ENCODE results near the gene CES2.

The CES2 gene

DNA sequence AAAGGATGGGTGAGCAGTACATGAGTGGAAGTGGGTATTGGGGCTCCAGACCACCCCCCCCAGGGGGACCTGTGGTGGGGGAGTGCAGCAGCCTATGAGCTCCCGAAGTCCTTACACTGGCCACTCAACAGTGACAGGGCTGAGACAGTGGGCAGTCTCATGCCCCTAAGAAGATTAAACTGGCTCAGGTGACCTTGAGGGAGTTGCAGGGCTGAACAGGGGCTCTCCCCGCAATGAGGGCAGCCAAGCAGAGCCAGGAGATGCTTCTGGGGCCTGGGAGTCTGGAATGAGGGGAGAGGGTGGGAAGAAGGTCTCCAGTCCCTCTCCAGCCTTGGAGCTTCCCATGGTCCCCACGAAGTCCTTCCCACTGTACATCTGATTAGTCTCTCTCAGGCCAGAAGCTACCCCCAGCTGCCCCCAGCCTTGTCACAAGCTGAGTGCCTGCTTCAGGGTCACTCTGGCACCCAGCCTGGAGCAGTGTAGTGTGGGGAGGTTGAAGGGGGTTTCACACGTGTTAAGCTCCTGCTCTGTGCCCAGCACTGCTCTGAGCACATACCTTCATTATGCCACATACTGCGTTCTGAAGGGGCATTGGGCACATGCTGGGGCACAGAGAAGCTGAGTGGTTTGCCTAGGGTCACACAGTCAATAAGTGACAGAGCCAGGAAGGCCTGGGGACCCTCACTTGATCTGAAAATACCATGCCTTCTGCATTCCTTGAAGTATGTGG, 15.6 kb upstream of the CES2 start:
- H3K4me1 Mint-ChIP-seq (ENCODE audit: low read depth) = peaks cover 7% of the 10 kb centered on the region
- peaks cover 69% of the 10 kb centered on the region for H3K27me3 Mint-ChIP-seq
- H3K4me3 Mint-ChIP-seq = no peak overlapping the region
- no peaks in the 10 kb centered on the region for H3K9me3 Mint-ChIP-seq
- H3K27ac Mint-ChIP-seq = no peak overlapping the region
- no peaks in the 10 kb centered on the region for H3K36me3 Mint-ChIP-seq (ENCODE audit: low read depth)
- intact Hi-C loops (cut with micrococcal nuclease) = no loop called here

DNA sequence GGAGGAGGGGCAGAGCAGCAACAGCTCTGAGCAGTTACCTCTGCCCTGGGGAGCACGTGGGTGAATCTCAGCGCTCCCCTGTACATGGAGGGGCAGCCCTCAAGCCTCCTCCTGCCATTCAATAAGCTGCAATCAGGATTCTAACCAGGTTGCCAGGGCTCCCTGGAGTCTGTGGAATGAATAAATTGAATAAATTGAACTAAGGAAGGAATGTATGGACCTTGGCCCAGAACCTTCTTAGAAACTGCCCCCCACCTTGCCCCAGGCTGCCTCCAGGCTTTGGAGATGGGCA, 15.1 kb upstream of the CES2 start:
- Mint-ChIP-seq H3K4me1 (ENCODE audit: low read depth) (peaks cover 10% of the 10 kb centered on the region), H3K4me3 (no peak overlapping the region), H3K36me3 (ENCODE audit: low read depth) (no peaks in the 10 kb centered on the region), H3K27ac (no peak overlapping the region), H3K9me3 (no peaks in the 10 kb centered on the region), H3K27me3 (peaks cover 70% of the 10 kb centered on the region)
- intact Hi-C loops (cut with micrococcal nuclease) = no loop called here

DNA sequence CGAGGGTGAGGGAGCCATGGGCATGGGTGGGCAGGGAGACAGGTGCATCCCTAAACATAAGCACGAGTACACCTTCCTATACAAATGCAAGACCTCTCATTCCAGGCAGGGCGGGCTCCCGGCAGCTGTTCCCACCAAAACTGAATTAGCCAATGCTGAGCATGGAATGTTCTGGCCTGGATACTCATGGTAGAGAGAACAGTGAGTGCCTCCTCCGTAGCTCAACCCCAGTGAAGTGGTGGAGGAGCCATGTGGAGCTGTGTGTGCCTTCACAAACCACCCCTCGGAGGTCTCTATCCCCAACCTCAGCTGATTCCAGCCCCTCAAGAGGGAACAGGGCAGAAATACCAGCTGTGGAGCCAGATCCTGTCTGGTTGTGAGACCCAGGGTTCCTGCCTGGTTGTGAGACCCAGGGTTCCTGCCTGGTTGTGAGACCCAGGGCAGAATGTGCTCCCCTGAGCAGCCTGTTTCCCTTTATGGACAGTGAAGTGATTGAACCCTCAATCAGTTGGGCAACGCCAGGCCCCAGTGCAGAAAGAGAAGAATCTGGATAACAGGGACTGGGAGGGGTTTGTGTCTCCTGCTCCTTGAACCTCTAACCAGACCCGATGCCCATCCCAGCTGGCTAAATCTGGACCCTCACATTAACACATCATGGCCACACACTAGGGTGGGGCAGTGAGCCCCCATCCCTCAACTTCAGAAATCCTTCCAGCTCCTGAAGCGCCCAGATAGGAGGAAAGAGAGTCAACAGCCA, 14.2 kb upstream of the CES2 start:
- no peak overlapping the region for H3K27ac Mint-ChIP-seq
- intact Hi-C loops (cut with micrococcal nuclease) = no loop called here
- no peaks in the 10 kb centered on the region for H3K36me3 Mint-ChIP-seq (ENCODE audit: low read depth)
- no peak overlapping the region for H3K4me3 Mint-ChIP-seq
- H3K4me1 Mint-ChIP-seq (ENCODE audit: low read depth) = peaks cover 18% of the 10 kb centered on the region
- no peaks in the 10 kb centered on the region for H3K9me3 Mint-ChIP-seq
- H3K27me3 Mint-ChIP-seq = peaks cover 73% of the 10 kb centered on the region

DNA sequence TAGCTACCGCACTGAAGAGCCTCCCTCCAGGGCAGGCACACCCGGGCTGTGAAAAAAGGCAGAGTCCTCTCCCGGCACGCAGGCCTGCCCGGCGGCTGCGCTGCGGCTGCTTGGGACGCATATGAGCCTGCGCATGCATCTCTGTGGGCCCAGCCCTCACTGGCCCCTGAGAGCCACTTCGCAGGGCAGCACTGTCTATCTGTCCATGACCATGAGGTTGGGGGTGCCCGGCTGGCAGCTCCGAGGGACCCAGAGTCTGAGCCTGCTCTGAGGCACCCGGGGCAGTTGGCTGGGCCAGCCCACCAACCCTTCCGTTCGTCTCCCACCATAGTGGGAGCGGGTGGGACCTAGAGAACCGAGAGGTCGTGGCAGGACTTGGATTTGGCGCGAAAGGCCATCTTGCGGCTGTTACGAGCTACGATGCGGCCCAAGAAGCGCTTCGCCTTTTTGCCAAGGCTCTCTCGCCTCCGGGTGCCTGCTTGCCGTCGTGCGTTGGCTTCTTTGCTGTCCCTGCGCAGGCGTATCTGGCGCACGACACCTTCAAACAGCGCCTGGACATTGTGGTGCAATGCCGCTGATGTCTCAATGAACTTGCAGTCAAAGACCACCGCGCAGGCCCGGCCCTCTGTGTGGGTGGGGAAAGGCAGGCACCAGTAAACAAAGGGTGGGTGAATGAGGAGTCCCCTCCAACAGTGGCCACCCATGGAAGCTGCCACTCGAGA, 13.4 kb upstream of the CES2 start:
- no peak overlapping the region for H3K27ac Mint-ChIP-seq
- H3K4me3 Mint-ChIP-seq = no peak overlapping the region
- peaks cover 78% of the 10 kb centered on the region for H3K27me3 Mint-ChIP-seq
- intact Hi-C loops (cut with micrococcal nuclease) = no loop called here
- no peaks in the 10 kb centered on the region for H3K36me3 Mint-ChIP-seq (ENCODE audit: low read depth)
- H3K4me1 Mint-ChIP-seq (ENCODE audit: low read depth) = peaks cover 26% of the 10 kb centered on the region
- H3K9me3 Mint-ChIP-seq = no peaks in the 10 kb centered on the region

DNA sequence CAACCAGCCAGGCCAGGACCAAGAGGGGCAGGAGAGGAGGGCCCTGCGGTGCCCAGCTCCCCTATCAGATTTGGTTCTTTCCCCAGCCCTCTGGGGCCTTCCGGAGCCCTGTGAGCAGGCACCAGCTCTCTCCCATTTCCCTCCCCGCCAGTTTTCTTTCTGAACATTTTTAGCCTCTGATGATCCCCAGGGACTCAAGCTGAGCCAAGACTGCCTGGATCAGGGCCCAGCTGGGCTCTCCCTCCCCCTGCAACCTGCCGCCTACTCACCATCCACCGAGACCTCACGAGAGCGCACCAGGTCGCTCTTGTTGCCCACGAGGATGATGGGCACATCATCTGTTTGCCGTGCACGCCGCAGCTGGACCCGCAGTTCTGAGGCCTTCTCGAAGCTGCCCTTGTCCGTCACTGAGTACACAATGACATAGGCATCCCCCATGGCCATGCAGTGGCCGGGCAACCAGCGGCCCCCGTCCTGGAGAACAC, 12.0 kb upstream of the CES2 start:
- Mint-ChIP-seq H3K27ac (no peak overlapping the region), H3K27me3 (peaks cover 80% of the 10 kb centered on the region), H3K36me3 (ENCODE audit: low read depth) (no peaks in the 10 kb centered on the region), H3K9me3 (no peaks in the 10 kb centered on the region), H3K4me1 (ENCODE audit: low read depth) (peaks cover 40% of the 10 kb centered on the region), H3K4me3 (no peak overlapping the region)
- intact Hi-C loops (cut with micrococcal nuclease) = no loop called here

DNA sequence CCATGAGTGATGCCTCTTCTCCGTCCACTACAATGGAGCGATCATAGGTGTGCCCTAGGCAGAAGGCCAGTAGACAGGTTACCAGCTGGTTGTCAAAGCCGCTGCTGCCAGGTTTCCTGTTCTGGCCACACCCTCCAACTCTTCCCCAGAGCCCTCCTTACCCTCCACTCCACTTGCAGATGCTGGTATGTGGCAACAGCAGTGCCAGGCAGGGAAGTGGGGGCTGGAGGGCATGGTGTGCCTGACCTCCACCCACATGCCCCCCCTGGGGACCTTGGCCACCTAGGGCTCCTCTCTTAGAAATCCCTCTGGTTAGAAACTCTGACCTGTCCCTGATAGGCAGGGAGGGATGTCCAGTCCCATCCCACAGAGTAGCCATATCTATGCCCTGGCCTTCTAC, 11.4 kb upstream of the CES2 start:
- Mint-ChIP-seq H3K27ac (no peak overlapping the region), H3K36me3 (ENCODE audit: low read depth) (no peaks in the 10 kb centered on the region), H3K9me3 (no peaks in the 10 kb centered on the region), H3K27me3 (peaks cover 77% of the 10 kb centered on the region), H3K4me3 (no peak overlapping the region), H3K4me1 (ENCODE audit: low read depth) (peaks cover 43% of the 10 kb centered on the region)
- intact Hi-C loops (cut with micrococcal nuclease) = no loop called here

DNA sequence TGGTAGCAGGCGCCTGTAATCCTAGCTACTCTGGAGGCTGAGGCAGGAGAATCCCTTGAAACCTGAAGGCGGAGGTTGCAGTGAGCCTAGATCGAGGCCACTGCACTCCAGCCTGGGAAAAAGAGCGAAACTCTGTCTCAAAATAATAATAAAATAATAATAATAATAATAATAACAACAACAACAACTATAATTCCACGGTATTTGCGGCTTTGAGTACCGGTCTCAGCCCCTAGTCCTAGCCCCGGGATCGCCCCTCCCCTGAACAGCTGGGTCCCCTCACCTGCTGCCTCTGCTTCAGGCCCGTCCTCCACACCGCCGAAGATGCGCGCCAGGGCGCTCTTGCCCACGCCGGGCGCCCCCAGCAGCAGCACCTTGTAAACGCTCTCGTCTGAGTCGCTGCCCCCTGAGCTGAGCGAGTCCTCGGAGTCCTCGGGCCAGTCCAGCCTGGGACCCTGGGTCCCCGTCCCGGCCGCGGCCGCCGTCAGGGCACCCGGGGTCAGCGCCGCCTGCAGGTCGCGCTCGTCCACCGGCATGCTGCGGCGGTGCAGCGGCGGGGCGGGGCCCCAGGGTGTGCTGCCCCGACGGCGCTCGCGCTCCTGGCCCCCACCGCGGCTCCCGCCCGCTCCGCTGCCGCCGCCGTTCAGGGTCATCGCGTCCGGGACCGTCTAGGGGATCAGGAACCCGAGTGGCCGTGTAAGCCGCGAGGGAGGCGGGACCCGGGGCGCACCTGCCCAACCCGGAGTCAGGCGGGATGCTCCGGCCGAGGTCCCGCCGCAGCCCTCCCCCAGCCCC, 10.6 kb upstream of the CES2 start:
- Mint-ChIP-seq H3K4me3 (peak overlapping the region; percentile 30), H3K27ac (no peak overlapping the region), H3K27me3 (peaks cover 69% of the 10 kb centered on the region), H3K4me1 (ENCODE audit: low read depth) (peaks cover 43% of the 10 kb centered on the region), H3K9me3 (no peaks in the 10 kb centered on the region), H3K36me3 (ENCODE audit: low read depth) (no peaks in the 10 kb centered on the region)
- intact Hi-C loops (cut with micrococcal nuclease) = loop anchor here (5.0 kb wide), 1 partner anchor 42 kb away; the partner anchor contains the start of gene PDP2

DNA sequence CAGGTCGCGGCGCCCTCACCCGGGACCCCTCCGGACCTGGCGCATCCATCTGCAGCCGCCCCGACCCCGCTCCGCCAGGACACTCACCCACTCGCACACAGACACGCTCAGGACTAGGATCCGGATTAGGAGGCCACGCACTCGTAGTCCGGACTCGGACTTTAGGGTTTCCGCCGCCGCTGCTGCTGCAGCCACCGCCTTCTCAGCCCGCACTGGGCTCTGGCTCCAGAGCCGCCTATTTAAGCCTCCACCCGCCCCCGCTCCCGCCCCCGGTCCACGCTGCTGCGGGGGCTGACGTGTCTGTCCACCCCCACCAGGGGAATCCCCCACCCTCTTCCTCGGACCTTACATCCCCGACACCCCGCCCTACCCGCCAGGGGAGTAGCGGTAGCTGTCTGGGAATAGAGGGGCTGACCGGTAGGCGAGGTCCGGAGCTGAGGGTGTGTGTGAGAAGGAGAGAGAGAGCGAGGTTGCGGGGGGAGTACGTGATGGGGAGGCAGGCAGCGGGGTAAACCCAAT, 9.9 kb upstream of the CES2 start, which contains the start of gene RRAD:
RRAD (minus strand) TSS at position 214 of the 519 bp plus-strand sequence. CDS start 356 bp downstream, outside the sequence.
- Mint-ChIP-seq H3K27me3 (peaks cover 63% of the 10 kb centered on the region), H3K4me1 (ENCODE audit: low read depth) (peaks cover 43% of the 10 kb centered on the region), H3K9me3 (no peaks in the 10 kb centered on the region), H3K36me3 (ENCODE audit: low read depth) (no peaks in the 10 kb centered on the region), H3K4me3 (peak within 1 kb of the TSS; percentile 48), H3K27ac (peak within 1 kb of the TSS; percentile 42)
- intact Hi-C loops (cut with micrococcal nuclease) = loop anchor here (5.0 kb wide), 1 partner anchor 43 kb away; the partner anchor contains the start of gene PDP2

DNA sequence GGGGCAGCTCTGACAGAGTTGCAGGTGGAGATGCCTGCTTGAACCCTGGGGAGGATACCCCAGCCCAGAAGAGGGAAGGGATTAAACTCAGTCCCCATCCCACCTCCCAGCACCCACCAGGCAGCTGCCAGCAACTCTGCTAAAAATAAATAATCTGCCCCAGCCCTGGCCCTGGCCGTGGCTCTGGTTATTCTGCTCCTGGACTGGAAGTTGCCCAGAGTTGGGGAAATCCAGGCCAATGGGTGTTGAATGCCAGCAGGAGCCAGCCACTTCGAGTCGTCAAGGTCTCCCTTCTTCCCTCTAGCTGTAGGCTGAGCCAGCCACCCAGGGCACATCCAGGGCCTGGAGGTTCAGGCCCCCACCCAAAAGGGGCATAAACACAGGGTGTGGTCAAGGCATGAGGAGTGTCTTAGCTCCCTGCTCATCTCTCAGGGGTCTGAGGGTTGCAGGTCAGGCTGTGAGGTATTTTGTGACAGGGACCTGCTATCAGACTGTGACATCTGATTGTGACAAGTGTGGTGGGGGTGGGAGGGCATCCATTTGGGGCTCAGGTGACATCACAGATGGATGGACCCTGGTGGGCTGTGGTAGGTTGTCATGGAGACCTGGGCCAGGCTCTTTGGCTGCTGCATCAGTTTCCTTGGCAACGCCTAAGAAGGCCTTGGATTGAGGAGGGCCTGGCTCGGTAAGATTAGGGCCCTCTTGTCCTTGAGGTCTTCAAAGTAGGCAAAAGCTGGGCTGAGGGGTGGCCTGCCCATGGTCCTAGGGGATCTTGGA, 9.0 kb upstream of the CES2 start:
- H3K36me3 Mint-ChIP-seq (ENCODE audit: low read depth) = no peaks in the 10 kb centered on the region
- intact Hi-C loops (cut with micrococcal nuclease) = loop anchor here (5.0 kb wide), 1 partner anchor 44 kb away; the partner anchor contains the start of gene PDP2
- H3K4me3 Mint-ChIP-seq = no peak overlapping the region
- peak overlapping the region; percentile 48 for H3K27ac Mint-ChIP-seq
- H3K9me3 Mint-ChIP-seq = no peaks in the 10 kb centered on the region
- peaks cover 43% of the 10 kb centered on the region for H3K4me1 Mint-ChIP-seq (ENCODE audit: low read depth)
- H3K27me3 Mint-ChIP-seq = peaks cover 57% of the 10 kb centered on the region

DNA sequence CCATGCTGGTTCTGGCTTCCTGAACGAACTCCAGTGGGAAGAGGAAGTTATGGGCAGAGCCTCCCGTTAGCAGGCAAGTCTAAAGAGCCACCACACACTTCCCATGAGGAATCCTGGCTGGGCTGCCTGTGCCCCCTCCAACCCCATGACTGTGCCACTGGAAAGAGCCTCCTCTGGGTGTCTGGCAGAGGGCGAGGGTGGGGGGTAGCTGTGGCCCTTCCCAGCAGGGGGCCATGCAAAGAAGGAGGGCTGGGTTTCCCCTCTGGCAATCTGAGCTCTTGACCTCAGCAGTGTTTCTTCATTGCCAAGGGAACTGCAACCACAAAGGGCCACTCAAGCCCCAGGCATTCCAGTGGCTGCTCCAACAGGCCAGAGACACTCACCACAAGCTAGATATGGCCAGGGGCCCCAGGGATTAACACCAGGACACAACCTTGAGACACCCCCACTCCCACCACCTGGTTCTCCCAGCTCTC, 8.3 kb upstream of the CES2 start:
- peaks cover 5% of the 10 kb centered on the region for H3K36me3 Mint-ChIP-seq (ENCODE audit: low read depth)
- H3K4me1 Mint-ChIP-seq (ENCODE audit: low read depth) = peaks cover 47% of the 10 kb centered on the region
- H3K27me3 Mint-ChIP-seq = peaks cover 50% of the 10 kb centered on the region
- intact Hi-C loops (cut with micrococcal nuclease) = loop anchor here (5.0 kb wide), 1 partner anchor 45 kb away; the partner anchor contains the start of gene PDP2
- H3K9me3 Mint-ChIP-seq = no peaks in the 10 kb centered on the region
- H3K4me3 Mint-ChIP-seq = no peak overlapping the region
- H3K27ac Mint-ChIP-seq = peak overlapping the region; percentile 48

DNA sequence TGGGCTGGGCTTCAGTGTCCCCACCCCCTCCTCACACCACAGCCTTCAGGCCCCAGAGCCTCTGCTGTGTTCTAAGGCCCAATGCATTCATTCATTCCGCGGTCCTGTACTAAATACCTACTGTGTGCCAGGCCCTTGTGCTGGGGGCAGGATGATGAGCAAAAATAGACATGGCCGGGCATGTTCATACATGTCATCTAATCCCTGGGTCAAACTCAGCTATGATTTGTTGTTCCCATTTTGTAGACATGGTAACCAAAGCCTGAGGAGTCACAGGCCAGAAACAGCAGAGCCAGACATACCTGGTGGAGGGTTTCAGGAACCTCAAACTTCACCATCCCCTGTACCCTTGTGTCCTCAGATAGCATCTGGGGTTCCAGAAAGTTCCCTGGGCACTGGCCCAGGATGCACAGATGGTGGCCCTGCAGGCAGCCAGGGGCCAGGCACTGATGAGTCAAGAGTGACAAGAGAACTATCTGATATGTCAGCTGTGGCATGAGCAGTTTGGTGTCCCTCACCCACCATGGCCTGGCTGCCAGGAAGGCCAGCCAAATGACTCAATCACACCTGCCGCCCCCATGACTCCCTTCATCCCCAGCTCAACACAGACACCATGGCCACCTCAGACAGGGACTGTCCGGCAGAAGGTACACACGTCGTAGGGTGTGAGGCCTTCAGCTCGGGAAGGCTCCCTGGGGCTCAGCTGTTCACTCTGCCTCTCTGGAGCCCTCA, 7.2 kb upstream of the CES2 start:
- intact Hi-C loops (cut with micrococcal nuclease) = loop anchor here (5.0 kb wide), 1 partner anchor 46 kb away; the partner anchor contains the start of gene PDP2
- Mint-ChIP-seq H3K27ac (peak overlapping the region; percentile 48), H3K36me3 (ENCODE audit: low read depth) (peaks cover 16% of the 10 kb centered on the region), H3K4me1 (ENCODE audit: low read depth) (peaks cover 58% of the 10 kb centered on the region), H3K27me3 (peaks cover 42% of the 10 kb centered on the region), H3K4me3 (no peak overlapping the region), H3K9me3 (no peaks in the 10 kb centered on the region)

Measured in dendritic cell treated with granulocyte-macrophage colony-stimulating factor and Interleukin-4, amounts not matched to agents 40 ng/mL and 50 ng/mL, for 4 days (primary cell).